Duodenal mucosa (tissue), 2 donors: ENCODE results near the gene GABRG3.

Experiments
- H3K27ac ChIP-seq: one replicate; pipeline ENCODE4 v1.7.0; 2013; ENCODE audit warnings: low read depth, low read length
- H3K27me3 ChIP-seq, 2 donors: one replicate each; pipeline ENCODE4 v1.7.0; 2013; ENCODE audit warnings: low read length in 2 of 2, control low read depth in 1 of 2; ENCODE audit not compliant: insufficient read depth in 2 of 2, control insufficient read depth in 1 of 2
- H3K36me3 ChIP-seq, 2 donors: one replicate each; pipeline ENCODE4 v1.7.0; 2013; ENCODE audit warnings: low read length in 2 of 2, control low read depth in 1 of 2; ENCODE audit not compliant: insufficient read depth in 2 of 2, control insufficient read depth in 1 of 2
- H3K4me1 ChIP-seq, 2 donors: one replicate each; pipeline ENCODE4 v1.7.0; 2013; ENCODE audit warnings: low read length in 2 of 2, control low read depth in 1 of 2; ENCODE audit not compliant: insufficient read depth in 2 of 2, control insufficient read depth in 1 of 2
- H3K4me3 ChIP-seq, 2 donors: one replicate each; pipeline ENCODE4 v1.7.0; 2013; ENCODE audit warnings: low read length in 2 of 2, low read depth in 1 of 2
- H3K9ac ChIP-seq, 2 donors: one replicate each; pipeline ENCODE4 v1.7.0; 2013; ENCODE audit warnings: low read length in 2 of 2, low read depth in 1 of 2
- H3K9me3 ChIP-seq, 2 donors: one replicate each; pipeline ENCODE4 v1.7.0; 2013; ENCODE audit warnings: low read length in 2 of 2, control low read depth in 1 of 2; ENCODE audit not compliant: control insufficient read depth in 1 of 2

GABRG3 gene

DNA sequence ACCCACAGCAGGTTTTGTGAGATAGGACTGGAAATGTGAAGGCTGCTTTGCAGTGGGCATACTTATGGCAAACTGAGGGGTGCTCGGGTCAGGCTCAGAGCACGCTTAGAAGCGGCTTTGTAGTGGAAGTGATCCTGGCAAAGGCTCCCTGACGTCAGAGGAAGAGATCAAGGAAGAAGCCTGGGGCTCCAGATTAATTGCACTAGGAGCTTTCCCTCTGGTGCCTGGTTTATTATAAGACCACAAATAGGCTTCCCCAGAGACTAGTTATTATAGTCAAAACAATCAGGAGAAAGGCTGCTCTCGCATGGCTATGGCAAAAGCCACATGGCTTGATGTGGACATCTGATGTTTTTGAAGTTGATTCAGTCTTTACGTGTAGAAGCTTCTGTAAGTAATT is 515.1 kb downstream of the GABRG3 start:
- H3K27ac ChIP-seq = no peak overlapping the region
- no peak overlapping the region for H3K4me3 ChIP-seq

DNA sequence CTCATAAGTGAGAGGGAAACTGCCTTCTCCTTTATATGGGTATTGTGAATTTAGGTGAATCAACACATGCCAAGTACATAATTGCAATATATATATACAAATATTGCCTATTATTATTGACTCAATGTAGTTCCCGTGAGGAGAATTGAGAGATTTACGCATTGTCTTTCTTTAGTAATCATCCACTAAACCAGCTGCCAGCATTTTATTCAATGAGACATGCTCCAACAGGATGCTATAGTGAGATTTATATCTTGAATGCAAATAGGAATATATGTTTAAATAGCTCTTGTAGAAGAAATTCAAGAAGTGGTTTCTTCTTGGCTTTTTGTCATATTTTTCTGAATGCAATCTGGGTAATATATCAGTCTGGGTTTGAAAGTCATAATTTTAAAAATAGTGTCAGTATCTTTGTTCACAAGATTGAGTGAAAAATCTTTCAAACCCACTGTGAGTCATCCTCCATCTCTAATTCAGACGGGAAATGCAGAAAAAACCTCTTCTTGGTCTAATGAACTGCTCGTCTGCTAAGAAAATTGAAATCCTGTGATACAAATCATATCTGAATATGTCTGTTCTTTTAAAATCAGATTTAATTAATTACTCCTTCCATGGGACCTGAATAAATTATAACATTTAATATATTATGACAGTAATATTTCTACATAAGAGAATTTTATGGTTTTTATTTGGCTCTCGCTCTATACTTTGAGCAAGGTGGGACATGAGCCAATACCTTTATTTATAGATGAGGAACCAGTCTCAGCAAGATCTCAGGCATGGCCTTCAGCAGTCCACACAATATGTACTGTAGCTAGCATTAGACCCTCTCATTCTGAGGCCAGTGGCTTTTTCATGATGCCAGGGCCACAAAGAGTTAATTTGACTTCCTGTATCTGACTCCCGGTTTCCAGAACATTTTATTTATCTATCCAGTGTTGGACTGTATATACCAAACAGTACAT is 516.0 kb downstream of the GABRG3 start:
- H3K4me3 ChIP-seq = no peak overlapping the region
- H3K4me1 ChIP-seq = no peaks in the 10 kb centered on the region
- no peaks in the 10 kb centered on the region for H3K27me3 ChIP-seq
- H3K36me3 ChIP-seq = no peaks in the 10 kb centered on the region
- H3K9ac ChIP-seq = no peak overlapping the region
- no peak overlapping the region for H3K27ac ChIP-seq
- H3K9me3 ChIP-seq = peaks cover 15 to 21% of the 10 kb centered on the region in 2 donors

More for the DNA sequence above, 515.1 kb downstream of the GABRG3 start:
- no peak overlapping the region for H3K9ac ChIP-seq
- H3K27me3 ChIP-seq = no peaks in the 10 kb centered on the region
- no peaks in the 10 kb centered on the region for H3K4me1 ChIP-seq
- peaks cover 15 to 23% of the 10 kb centered on the region in 2 donors for H3K9me3 ChIP-seq
- H3K36me3 ChIP-seq = no peaks in the 10 kb centered on the region

DNA sequence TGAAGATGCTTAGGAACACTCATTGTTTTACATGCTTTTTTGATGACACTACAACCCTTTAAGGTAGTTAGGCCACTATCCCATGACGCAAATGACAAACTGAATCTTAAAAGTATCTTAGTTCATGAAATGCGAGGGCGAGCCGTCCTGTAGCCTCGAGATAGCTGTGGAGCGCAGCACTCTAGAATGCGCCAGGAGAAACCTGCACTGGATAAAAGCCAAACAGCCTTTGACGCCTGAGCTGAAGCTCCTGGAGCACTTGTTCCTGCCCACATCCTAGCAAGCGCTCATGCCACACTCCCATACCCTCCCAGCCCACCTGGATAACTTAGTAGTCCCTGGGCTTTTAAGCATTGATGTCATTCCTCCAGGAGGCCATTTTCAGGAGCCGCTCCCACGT is 516.9 kb downstream of the GABRG3 start:
- no peaks in the 10 kb centered on the region for H3K4me1 ChIP-seq
- no peak overlapping the region for H3K4me3 ChIP-seq
- H3K27ac ChIP-seq = no peak overlapping the region
- H3K36me3 ChIP-seq = no peaks in the 10 kb centered on the region
- H3K9me3 ChIP-seq = peaks cover 15 to 17% of the 10 kb centered on the region in 2 donors
- no peak overlapping the region for H3K9ac ChIP-seq
- H3K27me3 ChIP-seq = no peaks in the 10 kb centered on the region

DNA sequence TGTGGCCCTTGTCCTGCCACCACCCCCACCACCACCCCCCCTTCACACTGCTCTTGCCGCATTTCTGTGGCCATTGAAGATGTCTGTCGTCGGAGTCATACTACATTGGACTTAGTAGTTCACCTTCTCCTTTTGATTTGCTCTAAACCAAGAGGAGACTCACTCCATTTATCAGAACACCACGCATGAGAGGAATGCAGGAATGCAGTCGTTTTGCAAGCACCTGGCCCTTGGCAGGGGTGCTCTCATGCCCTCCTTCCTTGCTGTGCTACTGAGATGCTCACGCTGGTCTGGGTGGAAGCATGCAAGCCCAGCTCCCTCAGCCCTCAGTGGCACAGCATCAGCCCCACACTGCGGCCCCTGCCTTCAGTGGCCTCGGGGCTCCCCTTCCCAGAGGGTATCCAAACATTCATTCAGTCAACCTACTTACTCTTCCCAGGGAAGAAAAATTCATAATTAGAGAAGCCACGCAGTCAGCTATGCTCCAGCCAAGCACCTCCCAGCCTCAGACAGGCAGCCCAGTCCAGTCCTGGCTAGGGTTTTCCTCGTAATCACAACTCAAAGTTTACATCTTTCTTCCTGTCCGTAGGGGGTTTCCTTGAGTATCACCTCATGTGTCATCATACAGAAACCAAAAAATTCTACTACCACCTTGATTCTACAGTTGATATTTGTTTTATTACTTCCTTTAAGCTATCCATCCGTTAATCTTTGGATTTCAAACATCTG is 520.0 kb downstream of the GABRG3 start:
- H3K27ac ChIP-seq = no peak overlapping the region
- H3K9ac ChIP-seq = no peak overlapping the region
- no peaks in the 10 kb centered on the region for H3K4me1 ChIP-seq
- H3K36me3 ChIP-seq = no peaks in the 10 kb centered on the region
- no peak overlapping the region for H3K4me3 ChIP-seq
- no peaks in the 10 kb centered on the region for H3K27me3 ChIP-seq
- peaks cover 8 to 9% of the 10 kb centered on the region in 2 donors for H3K9me3 ChIP-seq

DNA sequence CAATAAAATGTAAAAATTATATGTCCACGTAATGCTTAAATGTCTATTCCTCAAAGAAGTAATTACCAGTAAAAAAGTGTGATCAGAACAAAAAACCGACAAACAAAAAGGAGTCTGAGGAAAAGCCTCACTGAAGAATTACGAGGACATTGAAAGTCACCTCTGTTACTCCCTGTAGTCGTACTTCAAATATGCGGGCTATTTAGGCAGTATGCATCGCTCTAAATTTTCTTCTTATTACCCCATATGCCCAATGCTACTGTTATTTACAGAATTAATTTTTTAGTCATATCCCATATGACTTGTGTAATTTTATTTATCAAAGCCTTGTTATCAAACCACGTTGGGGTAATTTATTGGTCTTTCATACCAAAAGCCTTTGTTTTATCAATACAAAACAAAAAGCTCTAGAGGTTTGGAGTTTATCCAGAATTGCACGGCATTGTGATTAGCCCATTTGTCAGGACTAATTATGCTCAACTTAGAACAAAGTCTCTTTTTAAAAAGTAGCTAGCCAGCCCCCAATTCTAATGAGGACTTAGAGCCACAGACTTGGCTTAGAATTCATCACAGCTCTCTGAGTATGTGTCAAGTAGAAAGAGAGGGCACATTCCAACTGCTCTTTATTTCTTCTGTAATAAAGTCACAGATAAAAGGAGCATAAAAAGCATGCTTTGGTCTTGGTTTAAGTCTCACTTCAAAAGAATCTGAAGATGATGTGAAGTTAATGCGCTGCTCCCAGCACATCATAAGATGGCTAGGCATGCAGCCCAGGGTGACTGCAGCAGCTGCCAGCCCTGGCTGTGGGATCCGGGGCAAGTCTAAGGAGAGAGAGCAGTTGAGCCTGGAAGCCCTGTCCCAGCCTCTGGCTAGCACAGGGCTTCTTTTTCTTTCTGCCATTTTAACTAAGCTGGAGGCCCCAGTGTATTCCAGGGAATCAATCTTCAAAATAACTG is 521.0 kb downstream of the GABRG3 start:
- H3K27ac ChIP-seq = no peak overlapping the region
- peaks cover 8 to 18% of the 10 kb centered on the region in 2 donors for H3K9me3 ChIP-seq
- H3K4me3 ChIP-seq = no peak overlapping the region
- H3K36me3 ChIP-seq = no peaks in the 10 kb centered on the region
- no peaks in the 10 kb centered on the region for H3K4me1 ChIP-seq
- no peak overlapping the region for H3K9ac ChIP-seq
- H3K27me3 ChIP-seq = no peaks in the 10 kb centered on the region

DNA sequence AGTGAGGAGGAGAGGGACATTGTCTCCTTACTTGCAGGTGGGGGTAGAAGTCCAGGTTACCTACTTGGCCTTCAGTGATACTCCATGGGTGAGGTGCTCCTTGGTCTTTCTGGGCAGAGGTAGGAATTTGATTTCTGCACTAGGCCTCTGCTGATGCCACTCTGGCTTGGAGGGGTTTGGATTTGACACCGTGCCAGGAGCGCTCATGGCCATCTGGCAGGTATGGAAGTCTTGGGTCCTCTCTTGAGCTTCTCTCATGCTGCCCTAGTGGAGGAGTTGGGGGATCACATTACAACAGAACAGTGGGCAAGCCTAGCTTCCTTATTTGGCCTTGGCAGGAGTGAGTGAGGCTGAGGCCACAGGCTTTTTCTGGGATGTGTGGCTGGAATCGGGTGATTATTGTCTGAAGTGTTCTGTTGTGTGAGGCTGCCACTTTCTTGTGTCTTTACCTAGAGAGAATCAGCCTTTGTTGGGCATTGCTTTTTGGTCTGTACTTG is 525.0 kb downstream of the GABRG3 start:
- no peak overlapping the region for H3K9ac ChIP-seq
- H3K36me3 ChIP-seq = no peaks in the 10 kb centered on the region
- H3K4me1 ChIP-seq = no peaks in the 10 kb centered on the region
- no peaks in the 10 kb centered on the region for H3K27me3 ChIP-seq
- no peak overlapping the region for H3K4me3 ChIP-seq
- H3K9me3 ChIP-seq = peaks cover 9 to 28% of the 10 kb centered on the region in 2 donors
- no peak overlapping the region for H3K27ac ChIP-seq

DNA sequence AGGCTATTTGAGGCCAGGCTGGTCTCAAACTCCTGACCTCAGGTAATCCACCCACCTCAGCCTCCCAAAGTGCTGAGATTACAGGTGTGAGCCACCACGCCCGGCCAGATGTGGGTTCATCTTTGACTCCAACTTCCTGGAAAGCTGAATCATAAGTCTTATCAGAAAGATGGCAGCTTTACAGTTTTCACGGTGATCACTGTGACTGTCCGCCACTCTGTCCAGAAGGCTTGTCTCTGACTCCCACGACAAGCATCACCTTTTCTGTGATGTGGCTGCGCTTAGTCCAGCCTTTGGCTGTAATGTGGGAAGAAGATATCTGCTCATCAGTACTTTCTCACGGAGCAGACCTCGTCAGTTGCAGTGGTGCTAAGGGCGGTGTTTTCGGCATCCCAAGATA is 527.7 kb downstream of the GABRG3 start:
- Histone ChIP-seq H3K4me1 (no peaks in the 10 kb centered on the region), H3K4me3 (no peak overlapping the region), H3K36me3 (no peaks in the 10 kb centered on the region), H3K27me3 (no peaks in the 10 kb centered on the region), H3K9ac (no peak overlapping the region), H3K27ac (no peak overlapping the region), H3K9me3 (peaks cover 20 to 28% of the 10 kb centered on the region in 2 donors)

DNA sequence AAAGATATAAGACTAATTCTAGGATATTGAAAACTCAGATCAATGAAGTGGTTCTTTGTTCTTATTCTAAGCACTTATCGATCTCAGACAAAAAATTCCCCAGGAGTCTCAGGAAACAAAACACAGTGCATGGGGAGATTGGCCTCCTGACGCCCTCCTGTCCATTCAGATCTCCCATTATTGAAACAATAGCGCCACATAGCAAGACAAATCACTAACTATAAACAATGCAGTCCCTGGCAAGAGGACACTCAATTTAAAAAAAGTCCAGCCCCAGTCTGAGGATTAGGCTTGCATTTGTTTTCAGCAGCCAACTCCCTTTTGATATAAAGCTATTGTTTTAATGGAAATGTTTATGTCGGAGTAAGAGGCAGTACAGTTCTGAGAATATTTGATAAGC is 528.2 kb downstream of the GABRG3 start:
- Histone ChIP-seq H3K4me1 (no peaks in the 10 kb centered on the region), H3K9ac (no peak overlapping the region), H3K27me3 (no peaks in the 10 kb centered on the region), H3K9me3 (peaks cover 20 to 28% of the 10 kb centered on the region in 2 donors), H3K4me3 (no peak overlapping the region), H3K36me3 (no peaks in the 10 kb centered on the region), H3K27ac (no peak overlapping the region)

DNA sequence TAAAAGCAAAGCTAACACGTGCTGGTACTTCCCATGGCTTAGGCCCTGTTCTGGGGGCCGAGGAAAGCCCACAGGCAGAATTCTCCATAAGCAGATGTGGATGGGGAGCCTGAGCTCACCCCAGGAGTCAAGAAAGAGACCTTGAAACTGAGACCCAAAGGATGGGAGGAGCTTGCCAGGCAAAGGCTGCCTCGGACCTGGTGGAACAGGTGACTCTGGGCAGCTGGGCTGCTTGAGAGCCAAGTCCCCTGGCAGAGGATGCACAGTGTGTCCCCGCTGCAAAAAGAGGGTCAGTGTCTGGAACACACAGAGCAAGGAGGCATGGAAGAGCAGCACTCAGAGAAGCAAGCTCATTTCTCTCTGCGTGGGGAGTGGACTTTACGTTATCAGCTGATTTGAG is 528.7 kb downstream of the GABRG3 start:
- Histone ChIP-seq H3K27me3 (no peaks in the 10 kb centered on the region), H3K9me3 (peaks cover 20 to 27% of the 10 kb centered on the region in 2 donors), H3K4me3 (no peak overlapping the region), H3K4me1 (no peaks in the 10 kb centered on the region), H3K9ac (no peak overlapping the region), H3K27ac (no peak overlapping the region), H3K36me3 (no peaks in the 10 kb centered on the region)
